Natural killer cell (primary cell): ENCODE results near the gene DPYD. TPM values are rescaled to one million over a fixed set of nuclear protein-coding genes. Genes with fewer than 3 reads are reported as not detected.

ENCODE experiments used
- ATAC-seq, 3 donors: fragments of 150-1000 bp in 2 of 3; fragments of 200-7000 bp in 1 of 3; cut with Tn5 transposase; 1 replicate in 1 of 3; 2 replicates in 2 of 3; pipeline ENCODE4 v1.10.0; 2021; ENCODE audit warnings: mild to moderate bottlenecking in 2 of 3, moderate library complexity in 2 of 3
- DNase-seq, 2 donors: peaks; one replicate each; pipeline versions ENCODE4 v3.0.0 to v3.0.0-alpha.2; 2013 to 2021; ENCODE audit warnings: mixed read lengths in 1 of 2
- H3K27ac ChIP-seq: one replicate; pipeline ENCODE4 v1.5.1; 2013; ENCODE audit warnings: mild to moderate bottlenecking, low read length
- H3K27me3 ChIP-seq: one replicate; pipeline ENCODE4 v1.6.1; 2013; ENCODE audit warnings: low read length; ENCODE audit not compliant: control insufficient read depth, insufficient read depth
- H3K36me3 ChIP-seq: one replicate; pipeline ENCODE4 v1.6.1; 2013; ENCODE audit warnings: low read length; ENCODE audit not compliant: control insufficient read depth, insufficient read depth
- H3K4me1 ChIP-seq: one replicate; pipeline ENCODE4 v1.6.1; 2013; ENCODE audit warnings: low read length; ENCODE audit not compliant: control insufficient read depth, insufficient read depth
- H3K4me3 ChIP-seq: one replicate; pipeline ENCODE4 v1.5.1; 2013; ENCODE audit warnings: low read length
- H3K9me3 ChIP-seq: one replicate; pipeline ENCODE4 v1.6.1; 2013; ENCODE audit warnings: low read length; ENCODE audit not compliant: control insufficient read depth, insufficient read depth
- H3K27ac Mint-ChIP-seq, 2 donors: one replicate each; pipeline ENCODE4 v1.8.0; 2022; ENCODE audit warnings: mild to moderate bottlenecking in 2 of 2, mixed read lengths in 2 of 2, moderate library complexity in 1 of 2
- H3K27me3 Mint-ChIP-seq, 2 donors: one replicate each; pipeline ENCODE4 v1.8.0; 2022; ENCODE audit warnings: low read depth in 2 of 2, mixed read lengths in 2 of 2
- H3K36me3 Mint-ChIP-seq: one replicate; pipeline ENCODE4 v1.8.0; 2022; ENCODE audit warnings: mixed read lengths
- H3K4me1 Mint-ChIP-seq, 2 donors: one replicate each; pipeline ENCODE4 v1.8.0; 2022; ENCODE audit warnings: mixed read lengths in 2 of 2
- H3K4me3 Mint-ChIP-seq: one replicate; pipeline ENCODE4 v1.8.0; 2022; ENCODE audit warnings: mild to moderate bottlenecking, moderate library complexity, mixed read lengths
- H3K9me3 Mint-ChIP-seq, 2 donors: one replicate each; pipeline ENCODE4 v1.8.0; 2022; ENCODE audit warnings: mixed read lengths in 2 of 2
- WGBS: methylation state at CpG from one replicate; pipeline ENCODE4 v1.1.7; 2013; ENCODE audit warnings: missing lambda C conversion rate; ENCODE audit not compliant: insufficient coverage; 5-methylcytosine and 5-hydroxymethylcytosine counted together
- intact Hi-C: fragments of 100-400 bp; cut with micrococcal nuclease; formaldehyde crosslinking; loops from one replicate; pipeline ENCODE4 v1.14.2; 2022
- total RNA-seq, 4 donors: library from RNA; stranded (reverse); fragments of 120-200 nt in 1 of 4; gene quantifications; one replicate each; pipeline versions ENCODE4 v1.2.3 to v1.2.4, GENCODE V29; 2013 to 2022
- TF ChIP-seq, protein P1 (sequence below): fragments of 200-600 bp; IDR thresholded peaks from one replicate; pipeline ENCODE4 v1.8.0; 2022; ENCODE audit warnings: antibody characterized with exemption

Gene DPYD
- total RNA-seq, 3 donors from 2014 or later (not counting 1 experiment from before 2014, with no cell fraction given): 56.6 to 66.7 (median 56.9) TPM

DNA sequence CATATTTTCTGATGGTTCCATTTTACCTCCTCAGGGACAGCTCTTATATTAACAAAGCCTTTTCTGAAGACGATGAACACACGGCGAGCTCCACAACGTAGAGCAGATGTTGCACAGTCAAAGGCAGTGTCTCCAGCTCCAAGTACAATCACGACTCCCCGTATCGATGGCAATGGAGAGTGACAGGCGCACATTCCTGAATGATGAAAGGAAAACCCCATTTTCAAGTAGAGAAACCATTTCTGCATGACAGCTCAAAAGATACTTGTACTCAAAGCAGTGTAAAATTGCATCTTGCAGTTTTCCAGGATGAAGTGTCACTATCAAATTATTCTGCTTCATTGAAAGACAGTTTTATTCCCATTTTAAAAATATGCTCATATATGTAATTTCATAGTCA lies 327.6 kb downstream of the DPYD start:
- ATAC-seq (no peak), DNase-seq (no peak)
- H3K27me3 Mint-ChIP-seq: no peaks in the 10 kb centered on the region
- 98% methylated on average over 8 of the region's 8 CpGs for WGBS
- H3K27me3 ChIP-seq: no peaks in the 10 kb centered on the region
- no peak overlapping the region for H3K4me3 Mint-ChIP-seq
- H3K9me3 ChIP-seq: no peaks in the 10 kb centered on the region
- H3K36me3 ChIP-seq: peaks cover 34% of the 10 kb centered on the region
- intact Hi-C loops: no loop called here
- H3K27ac ChIP-seq: no peak overlapping the region
- TF ChIP-seq, protein P1, sequence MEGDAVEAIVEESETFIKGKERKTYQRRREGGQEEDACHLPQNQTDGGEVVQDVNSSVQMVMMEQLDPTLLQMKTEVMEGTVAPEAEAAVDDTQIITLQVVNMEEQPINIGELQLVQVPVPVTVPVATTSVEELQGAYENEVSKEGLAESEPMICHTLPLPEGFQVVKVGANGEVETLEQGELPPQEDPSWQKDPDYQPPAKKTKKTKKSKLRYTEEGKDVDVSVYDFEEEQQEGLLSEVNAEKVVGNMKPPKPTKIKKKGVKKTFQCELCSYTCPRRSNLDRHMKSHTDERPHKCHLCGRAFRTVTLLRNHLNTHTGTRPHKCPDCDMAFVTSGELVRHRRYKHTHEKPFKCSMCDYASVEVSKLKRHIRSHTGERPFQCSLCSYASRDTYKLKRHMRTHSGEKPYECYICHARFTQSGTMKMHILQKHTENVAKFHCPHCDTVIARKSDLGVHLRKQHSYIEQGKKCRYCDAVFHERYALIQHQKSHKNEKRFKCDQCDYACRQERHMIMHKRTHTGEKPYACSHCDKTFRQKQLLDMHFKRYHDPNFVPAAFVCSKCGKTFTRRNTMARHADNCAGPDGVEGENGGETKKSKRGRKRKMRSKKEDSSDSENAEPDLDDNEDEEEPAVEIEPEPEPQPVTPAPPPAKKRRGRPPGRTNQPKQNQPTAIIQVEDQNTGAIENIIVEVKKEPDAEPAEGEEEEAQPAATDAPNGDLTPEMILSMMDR: no peak
- H3K27ac Mint-ChIP-seq: no peak overlapping the region
- peaks cover 4 to 5% of the 10 kb centered on the region in 2 donors for H3K4me1 Mint-ChIP-seq
- H3K36me3 Mint-ChIP-seq: peaks cover 25% of the 10 kb centered on the region
- no peak overlapping the region for H3K4me3 ChIP-seq
- no peaks in the 10 kb centered on the region for H3K9me3 Mint-ChIP-seq
- H3K4me1 ChIP-seq: no peaks in the 10 kb centered on the region

DNA sequence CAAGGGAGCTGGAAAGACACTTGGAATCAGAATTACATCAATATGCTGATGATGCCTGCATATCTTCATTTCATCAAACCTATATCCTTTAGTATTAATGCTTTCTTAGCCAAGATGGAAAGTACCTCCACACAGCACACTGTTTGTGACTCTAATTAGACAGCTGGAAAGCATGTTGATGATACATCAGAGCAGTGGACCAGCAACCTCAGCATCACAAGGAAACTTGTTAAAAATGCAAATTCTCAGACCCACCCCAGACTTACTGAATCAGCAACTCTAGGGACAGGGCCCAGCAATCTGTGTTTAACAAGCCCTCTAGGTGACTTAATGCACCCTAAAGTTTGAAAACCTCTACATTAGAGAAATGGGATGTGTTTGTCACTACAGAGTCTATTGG lies 332.1 kb downstream of the DPYD start:
- H3K27ac ChIP-seq: no peak overlapping the region
- no peaks in the 10 kb centered on the region for H3K27me3 ChIP-seq
- H3K4me3 ChIP-seq: no peak overlapping the region
- no peak for DNase-seq
- H3K27ac Mint-ChIP-seq: no peak overlapping the region
- no peaks in the 10 kb centered on the region for H3K4me1 ChIP-seq
- intact Hi-C loops: no loop called here
- H3K9me3 Mint-ChIP-seq: no peaks in the 10 kb centered on the region
- no peaks in the 10 kb centered on the region for H3K27me3 Mint-ChIP-seq
- no peak overlapping the region for H3K4me3 Mint-ChIP-seq
- ATAC-seq: no peak
- H3K36me3 ChIP-seq: peaks cover 24% of the 10 kb centered on the region
- TF ChIP-seq, protein P1: no peak
- H3K36me3 Mint-ChIP-seq: peaks cover 24% of the 10 kb centered on the region
- H3K9me3 ChIP-seq: no peaks in the 10 kb centered on the region
- no peaks in the 10 kb centered on the region for H3K4me1 Mint-ChIP-seq

DNA sequence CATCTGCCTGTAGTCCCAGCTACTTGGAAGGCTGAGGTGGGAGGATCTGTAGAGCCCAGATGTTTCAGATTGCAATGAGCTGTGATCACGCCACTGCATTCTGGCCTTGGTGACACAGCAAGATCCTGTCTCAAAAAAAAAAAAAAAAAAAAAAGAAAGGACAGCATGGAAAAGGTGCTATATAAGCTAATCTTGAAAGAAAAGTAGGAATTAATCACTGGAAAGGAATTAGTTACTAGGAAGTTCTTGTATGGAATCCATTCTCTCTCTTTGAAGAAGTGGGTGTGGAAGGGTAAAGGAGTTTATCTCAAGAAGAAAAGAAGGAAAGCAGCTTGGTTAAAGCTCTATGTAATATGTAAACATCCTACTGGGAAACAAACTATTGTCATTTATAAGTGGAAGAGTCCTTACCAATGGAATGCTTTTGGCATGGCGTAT lies 339.2 kb downstream of the DPYD start:
- ATAC-seq (no peak), DNase-seq (no peak)
- Histone ChIP-seq H3K4me1 (no peaks in the 10 kb centered on the region), H3K36me3 (no peaks in the 10 kb centered on the region), H3K4me3 (no peak overlapping the region), H3K27ac (no peak overlapping the region), H3K9me3 (no peaks in the 10 kb centered on the region), H3K27me3 (no peaks in the 10 kb centered on the region)
- Mint-ChIP-seq H3K9me3 (no peaks in the 10 kb centered on the region), H3K4me1 (no peaks in the 10 kb centered on the region), H3K36me3 (no peaks in the 10 kb centered on the region), H3K27me3 (no peaks in the 10 kb centered on the region), H3K27ac (no peak overlapping the region), H3K4me3 (no peak overlapping the region)
- TF ChIP-seq, protein P1: no peak
- intact Hi-C loops: no loop called here
- 100% methylated on average over 1 of the region's 2 CpGs for WGBS

DNA sequence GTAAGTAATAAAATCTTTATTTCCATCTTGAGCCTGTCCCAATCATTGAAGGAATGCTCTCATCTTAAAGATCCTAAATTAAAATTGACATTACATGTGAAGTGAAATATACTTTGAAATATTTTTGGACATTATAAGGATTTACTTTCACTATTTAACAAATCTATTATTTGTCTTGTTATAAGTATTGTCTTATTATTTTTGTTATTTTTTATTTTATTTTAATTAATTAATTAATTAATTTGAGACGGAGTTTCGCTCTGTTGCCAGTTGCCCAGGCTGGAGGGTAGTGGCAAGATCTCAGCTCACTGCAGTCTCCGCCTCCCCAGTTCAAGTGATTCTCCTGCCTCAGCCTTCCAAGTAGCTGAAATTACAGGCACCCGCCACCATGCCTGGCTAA lies 343.2 kb downstream of the DPYD start:
- intact Hi-C loops: no loop called here
- Mint-ChIP-seq H3K27me3 (no peaks in the 10 kb centered on the region), H3K4me1 (no peaks in the 10 kb centered on the region), H3K36me3 (peaks cover 7% of the 10 kb centered on the region), H3K9me3 (no peaks in the 10 kb centered on the region), H3K4me3 (no peak overlapping the region), H3K27ac (no peak overlapping the region)
- DNase-seq (no peak), ATAC-seq (no peak)
- TF ChIP-seq, protein P1: no peak
- Histone ChIP-seq H3K9me3 (no peaks in the 10 kb centered on the region), H3K4me3 (no peak overlapping the region), H3K4me1 (no peaks in the 10 kb centered on the region), H3K36me3 (peaks cover 11% of the 10 kb centered on the region), H3K27me3 (no peaks in the 10 kb centered on the region), H3K27ac (no peak overlapping the region)
- 96% methylated on average over 3 of the region's 4 CpGs for WGBS
